SH-SY5Y (cell line): ENCODE results near the gene SBNO2.

Source experiments
- GATA2 ChIP-seq: IDR thresholded peaks from 2 replicates; pipeline ENCODE4 v1.6.1; 2011; ENCODE audit warnings: mild to moderate bottlenecking, low read depth, low read length
- GATA3 ChIP-seq: IDR thresholded peaks from 2 replicates; pipeline ENCODE4 v1.6.1; 2011; ENCODE audit warnings: low read depth, mild to moderate bottlenecking, low read length, moderate library complexity

DNA sequence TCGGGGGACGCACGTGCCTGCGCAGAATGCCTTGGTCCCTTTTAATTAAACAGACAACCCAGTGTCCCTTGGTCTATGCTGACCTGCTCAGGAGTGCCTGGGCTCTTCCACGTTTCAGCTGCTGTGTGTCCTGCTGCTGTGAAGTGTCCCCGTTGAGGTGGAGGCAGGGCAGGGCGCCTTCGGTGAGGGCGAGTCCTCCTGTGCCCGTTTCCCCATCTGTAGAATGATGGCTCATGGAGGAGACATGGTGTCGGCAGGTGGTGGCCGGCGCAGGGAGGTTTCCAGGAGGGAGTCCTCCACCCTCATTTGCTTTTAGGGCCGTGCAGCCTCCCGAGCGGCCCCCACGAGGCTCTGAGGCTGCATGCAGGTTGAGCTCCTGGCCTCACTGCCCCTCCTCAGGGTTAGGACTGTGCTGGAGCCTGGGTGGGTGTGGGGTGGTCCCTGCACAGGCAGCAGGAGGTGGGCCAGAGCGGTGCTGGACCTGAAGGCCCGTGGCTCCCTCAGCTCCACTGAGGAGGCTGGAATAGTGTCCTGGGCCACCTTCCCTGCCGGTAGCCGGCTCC, 40.3 kb upstream of the SBNO2 start:
- TF ChIP-seq GATA3 (no peak), GATA2 (no peak)
